Left hindlimb (tissue), 1 donor: Measurements from ENCODE around the gene OR52A5.
A peak's percentile ranks its signal among the peaks of the same experiment; 100 is the strongest.
"Not testable (repeated sequence)": the region's sequence is repeated elsewhere in the genome, so short reads cannot be mapped to it uniquely, and the experiment has no call there.

ENCODE experiments used
- DNase-seq: peaks from one replicate; pipeline ENCODE4 v3.0.0-alpha.2; 2018

OR52A5 gene

DNA sequence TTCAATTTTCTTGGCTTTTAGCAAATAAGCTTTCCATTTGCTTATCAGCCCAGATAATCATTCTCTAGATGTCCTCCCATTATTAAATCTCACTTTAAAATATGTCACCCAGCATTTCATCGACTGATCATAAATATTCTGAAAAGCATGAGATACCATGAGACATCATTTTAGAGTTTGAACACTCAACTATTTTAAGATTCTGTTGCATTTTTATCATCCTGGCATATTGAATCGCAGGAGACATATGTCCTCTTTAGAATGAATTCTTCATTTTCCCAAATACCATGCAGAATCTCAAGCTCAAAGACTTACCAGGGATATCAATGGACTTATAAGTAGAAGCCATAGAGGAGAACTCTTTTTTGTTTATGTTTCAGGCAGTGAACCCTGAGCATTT is at the start of gene OR52A5:
Gene OR52A5 (minus strand): TSS at position 361 of the 400 bp plus-strand sequence. CDS start 5,714 bp downstream, outside the sequence.
- DNase-seq: no peak

GRCh38 chr11:5178046-5178837 is 40.1 kb upstream of the OR52A5 start:
- DNase-seq: no peak

DNA sequence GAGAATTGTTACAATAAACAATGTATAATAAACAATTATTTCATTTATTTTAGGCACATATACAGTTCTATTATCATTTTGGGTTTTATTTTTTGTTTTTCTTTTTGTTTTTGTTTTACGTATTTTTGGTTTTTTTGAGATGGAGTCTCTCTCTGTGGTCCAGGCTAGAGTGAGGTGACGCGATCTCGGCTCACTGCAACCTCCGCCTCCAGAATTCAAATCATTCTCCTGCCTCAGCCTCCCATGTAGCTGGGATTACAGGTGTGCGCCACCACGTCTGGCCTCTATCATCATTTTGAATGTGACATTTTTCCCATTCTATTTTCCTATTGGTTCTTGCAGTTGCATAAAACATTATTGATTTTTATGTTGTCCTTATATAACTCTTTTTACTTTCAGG is 36.8 kb upstream of the OR52A5 start:
- DNase-seq: no peak

DNA sequence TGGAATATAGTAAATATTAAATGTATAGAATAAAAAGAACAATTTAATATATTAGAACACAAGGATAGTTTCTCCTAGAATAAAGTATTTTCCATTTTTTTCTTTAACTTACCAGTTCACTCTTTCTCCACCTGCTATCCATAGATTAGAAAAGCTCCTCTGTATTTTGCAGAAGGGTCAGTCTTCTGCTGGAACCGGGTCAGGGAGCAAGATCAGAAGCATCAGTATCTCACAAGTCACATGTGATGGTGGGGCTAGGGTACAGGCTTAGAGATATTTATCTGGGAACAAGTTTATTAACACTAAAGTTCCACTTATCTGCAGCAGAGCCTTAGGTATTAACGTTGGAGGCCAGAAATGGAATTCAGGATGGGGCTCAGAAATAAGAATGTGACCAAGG is 33.7 kb upstream of the OR52A5 start:
- no peak for DNase-seq

GRCh38 chr11:5165898-5166297 is 27.7 kb upstream of the OR52A5 start:
- DNase-seq: not testable (repeated sequence)

DNA sequence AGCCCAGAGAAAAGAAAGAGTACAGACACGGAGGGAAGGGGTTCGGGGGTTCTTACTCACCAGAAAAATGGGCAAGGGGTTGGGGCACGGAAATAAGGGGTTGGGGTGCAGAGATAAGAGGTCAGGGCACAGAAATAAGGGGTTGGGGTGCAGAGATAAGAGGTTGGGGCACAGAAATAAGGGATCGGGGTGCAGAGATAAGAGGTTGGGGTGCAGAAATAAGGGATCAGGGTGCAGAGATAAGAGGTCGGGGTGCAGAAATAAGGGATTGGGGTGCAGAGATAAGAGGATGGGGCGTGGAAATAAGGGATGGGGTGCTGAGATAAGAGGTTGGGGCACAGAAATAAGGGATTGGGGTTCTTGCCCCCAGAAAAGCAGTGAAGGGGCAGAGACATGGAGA is 26.7 kb upstream of the OR52A5 start:
- not testable (repeated sequence) for DNase-seq

DNA sequence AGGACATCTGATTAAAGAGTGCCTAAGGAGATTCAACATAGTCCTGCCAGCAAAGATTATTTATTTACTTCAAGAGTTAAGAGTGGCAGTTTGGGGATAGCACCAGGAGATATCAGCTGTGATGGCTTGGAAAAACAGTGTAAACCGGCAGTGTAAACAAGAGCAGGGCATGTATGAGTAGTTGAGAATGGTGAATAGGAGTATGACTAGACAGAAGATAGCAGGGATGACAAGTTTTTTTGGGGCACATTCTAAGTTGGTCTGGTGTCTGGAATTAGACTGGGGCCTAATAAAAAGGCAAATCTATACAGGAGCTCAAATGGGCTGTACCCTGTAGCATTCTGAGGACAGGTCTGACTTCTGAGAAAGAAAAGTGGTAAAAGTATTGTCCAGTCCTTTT is 22.9 kb upstream of the OR52A5 start:
- DNase-seq: not testable (repeated sequence)

DNA sequence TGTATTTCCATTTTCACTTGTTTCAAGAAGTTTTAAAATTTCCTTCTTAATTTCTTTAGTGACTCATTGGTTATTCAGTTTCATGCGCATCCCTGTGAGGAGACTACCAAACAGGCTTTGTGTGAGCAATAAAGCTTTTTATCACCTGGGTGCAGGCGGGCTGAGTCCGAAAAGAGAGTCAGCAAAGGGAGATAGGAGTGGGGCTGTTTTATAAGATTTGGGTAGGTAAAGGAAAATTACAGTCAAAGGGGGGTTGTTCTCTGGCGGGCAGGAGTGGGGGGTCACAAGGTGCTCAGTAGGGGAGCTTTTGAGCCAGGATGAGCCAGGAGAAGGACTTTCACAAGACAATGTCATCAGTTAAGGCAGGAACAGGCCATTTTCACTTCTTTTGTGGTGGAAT is 22.1 kb upstream of the OR52A5 start:
- DNase-seq: not testable (repeated sequence)

GRCh38 chr11:5159806-5160205 is 21.6 kb upstream of the OR52A5 start:
- DNase-seq: no peak

- DNase-seq: no peak
These were observed 16.5 kb upstream of the OR52A5 start, which contains the start of gene OR52A1 for GRCh38 chr11:5154657-5155056. TSS of gene OR52A1 (minus strand) at chr11:5154757. CDS start at chr11:5152369, 2,388 bp downstream.

DNA sequence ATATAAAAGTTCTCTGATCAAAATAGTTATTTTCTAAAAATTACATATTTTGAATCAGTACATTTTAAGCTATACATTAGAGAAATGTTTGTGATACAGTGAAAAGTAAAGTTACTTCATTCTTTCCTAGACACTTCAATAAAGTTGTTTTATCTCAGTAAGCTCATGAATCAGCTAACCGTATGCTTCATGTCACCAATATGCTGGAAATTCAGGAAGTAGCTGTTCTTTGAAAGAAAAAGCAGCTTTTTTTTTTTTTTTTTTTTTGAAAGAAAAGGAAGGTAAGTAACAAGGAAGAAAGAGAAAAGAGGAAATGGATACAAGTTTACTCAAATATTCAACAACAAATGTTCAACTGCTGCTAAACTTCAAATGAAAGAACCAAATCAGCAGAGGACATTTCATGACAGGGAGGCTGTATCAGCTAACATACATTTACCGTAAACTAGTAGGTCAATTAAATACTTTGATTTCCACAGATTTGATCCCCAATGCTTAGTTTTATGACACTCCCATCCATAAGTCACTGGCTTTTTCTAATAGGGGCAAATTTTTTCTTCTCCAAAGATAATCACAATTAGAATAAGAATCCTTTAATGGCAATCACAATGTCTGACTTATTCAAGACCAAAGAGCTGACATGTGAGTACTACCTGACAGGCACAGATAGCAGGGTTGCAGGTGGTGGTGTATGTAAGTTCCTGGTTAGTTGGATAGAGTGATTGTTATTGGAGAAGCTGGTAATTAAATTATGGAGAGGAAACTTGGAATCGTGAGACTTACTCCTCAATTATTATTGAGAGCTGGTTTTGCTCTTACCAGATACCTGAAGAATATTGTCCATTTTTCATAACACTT is 15.6 kb upstream of the OR52A5 start:
- DNase-seq: no peak

GRCh38 chr11:5151713-5152153 is 13.6 kb upstream of the OR52A5 start:
- no peak for DNase-seq

DNA sequence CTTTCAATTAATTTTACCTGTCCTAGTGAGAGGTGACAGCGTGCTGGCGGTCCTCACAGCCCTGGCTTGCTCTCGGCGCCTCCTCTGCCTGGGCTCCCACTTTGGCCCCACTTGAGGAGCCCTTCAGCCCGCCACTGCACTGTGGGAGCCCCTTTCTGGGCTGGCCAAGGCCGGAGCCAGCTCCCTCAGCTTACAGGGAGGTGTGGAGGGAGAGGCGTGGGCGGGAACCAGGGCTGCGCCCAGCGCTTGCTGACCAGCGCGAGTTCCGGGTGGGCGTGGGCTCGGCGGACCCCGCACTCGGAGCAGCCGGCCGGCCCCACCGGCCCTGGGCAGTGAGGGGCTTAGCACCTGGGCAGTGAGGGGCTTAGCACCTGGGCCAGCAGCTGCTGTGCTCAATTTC is 6.0 kb upstream of the OR52A5 start:
- DNase-seq: not testable (repeated sequence)

DNA sequence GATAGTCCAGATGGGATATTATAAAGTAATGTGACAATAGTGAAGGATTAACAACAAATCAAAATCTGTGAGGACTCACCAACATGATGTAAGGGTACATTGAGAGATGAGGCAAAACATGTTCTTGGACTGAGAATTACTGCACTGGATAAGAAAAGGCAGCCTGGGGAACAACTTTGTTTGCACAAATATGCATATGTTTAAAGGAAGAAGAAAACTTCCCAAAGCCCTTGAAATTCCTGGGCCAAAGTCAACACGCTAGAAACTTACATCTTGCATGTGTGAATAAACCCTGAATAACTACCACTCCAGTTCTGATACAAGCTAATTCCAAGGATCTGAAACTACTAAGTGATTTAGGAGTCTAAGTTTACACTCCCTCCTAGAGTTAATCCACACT is 1.1 kb downstream of the OR52A5 start:
- no peak for DNase-seq

GRCh38 chr11:5136261-5136660 is 1.9 kb downstream of the OR52A5 start:
- no peak for DNase-seq

- DNase-seq: no peak
These were observed 6.4 kb downstream of the OR52A5 start for GRCh38 chr11:5131584-5132335.

- no peak for DNase-seq
These were observed 8.7 kb downstream of the OR52A5 start for GRCh38 chr11:5129457-5129877.

DNA sequence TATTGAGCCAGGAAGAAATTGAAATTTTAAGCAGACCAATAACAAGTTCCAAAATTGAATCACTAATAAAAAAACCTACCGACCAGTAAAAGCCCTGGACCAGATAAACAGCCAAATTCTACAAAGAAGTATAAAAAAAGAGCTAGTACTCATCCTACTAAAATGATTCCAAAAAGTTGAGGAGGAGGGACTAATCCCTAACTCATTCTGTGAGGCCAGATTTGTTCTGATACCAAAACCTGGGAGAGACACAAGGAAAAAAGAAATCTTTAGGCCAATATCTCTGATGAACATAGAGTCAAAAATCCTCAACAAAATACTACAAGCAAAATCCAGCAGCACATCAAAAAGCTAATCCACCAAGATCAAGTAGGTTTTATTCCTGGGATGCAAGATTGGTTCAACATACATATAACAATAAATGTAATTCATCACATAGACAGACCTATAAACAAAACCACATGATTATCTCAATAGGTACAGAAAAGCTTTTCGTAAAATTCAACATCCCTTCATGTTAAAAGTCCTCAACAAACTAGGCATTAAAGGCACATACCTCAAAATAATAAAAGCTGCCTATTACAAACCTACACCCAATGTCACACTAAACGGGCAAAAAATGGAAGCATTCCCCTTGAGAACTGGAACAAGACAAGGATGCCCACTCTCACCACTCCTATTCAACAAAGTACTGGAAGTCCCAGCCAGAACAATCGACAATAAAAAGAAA is 13.1 kb downstream of the OR52A5 start:
- no peak for DNase-seq

DNA sequence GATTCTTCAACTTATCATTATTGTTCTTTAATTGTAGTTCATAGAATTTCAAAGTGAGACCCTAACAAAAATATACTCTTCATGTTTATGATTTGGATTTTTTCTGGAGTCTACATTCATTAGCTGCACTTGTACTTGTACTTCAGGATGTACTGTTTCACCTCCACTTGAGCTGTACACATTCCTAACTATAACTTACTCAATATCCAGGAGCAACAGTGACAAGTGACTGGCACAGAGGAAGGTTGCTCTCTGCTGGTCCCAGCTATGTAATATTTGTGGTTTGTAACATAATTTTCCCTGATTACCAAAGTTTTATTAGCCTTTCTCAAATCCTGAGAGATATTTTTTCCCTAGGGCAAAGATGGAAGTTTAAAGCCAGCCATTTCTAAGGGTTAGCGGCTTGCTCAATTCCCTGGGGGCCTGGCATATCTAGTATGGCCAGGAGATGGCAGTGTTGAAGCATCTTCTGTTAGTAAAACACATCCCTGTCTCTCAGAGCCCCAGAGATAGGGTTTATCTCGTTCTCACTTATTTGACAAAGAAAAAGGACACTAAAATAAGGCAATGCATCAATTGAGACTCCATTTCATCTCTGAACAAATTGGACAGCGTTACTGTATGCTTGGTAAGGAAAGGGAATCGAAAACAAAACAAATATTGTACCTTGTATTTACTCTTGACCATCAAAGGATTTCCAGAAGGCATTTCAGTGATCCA is 14.2 kb downstream of the OR52A5 start:
- DNase-seq: peak; percentile 47

- no peak for DNase-seq
These were observed 19.3 kb downstream of the OR52A5 start for GRCh38 chr11:5118893-5119292.

DNA sequence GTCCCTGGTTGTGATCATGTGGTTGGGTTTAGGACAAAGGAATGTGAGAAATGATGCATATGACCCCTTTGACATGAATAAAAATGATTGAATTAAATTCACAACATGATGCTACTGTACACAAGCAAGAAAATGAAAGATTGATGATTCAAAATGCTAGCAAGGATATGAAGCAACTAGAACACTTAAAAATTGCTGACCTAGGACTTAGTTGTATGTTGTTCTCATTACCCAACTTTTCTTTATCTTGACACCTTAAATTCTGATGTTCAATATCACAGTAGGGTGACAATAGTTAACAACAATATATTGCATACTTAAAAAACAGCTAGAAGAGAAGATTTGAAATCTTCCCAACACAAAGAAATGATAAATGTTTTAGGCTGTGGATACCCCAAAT is 20.6 kb downstream of the OR52A5 start:
- no peak for DNase-seq

- no peak for DNase-seq
These were observed 22.8 kb downstream of the OR52A5 start for GRCh38 chr11:5115339-5115738.
